Epithelial cell of esophagus (primary cell): Measurements from ENCODE around the gene S1PR1.

Source experiments
- DNase-seq: peaks from one replicate; pipeline ENCODE4 v3.0.0; 2010; ENCODE audit warnings: low read depth
- H3K4me3 ChIP-seq: 2 replicates; pipeline ENCODE4 v1.5.1; 2011; ENCODE audit warnings: mild to moderate bottlenecking, low read length, control low read depth
- CTCF ChIP-seq: IDR thresholded peaks from 2 replicates; pipeline ENCODE4 v1.5.1; 2011; ENCODE audit warnings: low read depth, mild to moderate bottlenecking, low read length, control low read depth, inconsistent platforms; ENCODE audit not compliant: insufficient read depth; ENCODE audit errors: missing control alignments

Gene S1PR1

GRCh38 chr1:101240041-101240430 lies 3.2 kb downstream of the S1PR1 start:
- DNase-seq, result no peak
- no peak overlapping the region for H3K4me3 ChIP-seq
- no peak for TF ChIP-seq CTCF

- no peak for DNase-seq
- no peak for TF ChIP-seq CTCF
Observed at GRCh38 chr1:101241485-101242225, 4.8 kb downstream of the S1PR1 start.

GRCh38 chr1:101242324-101243050 lies 5.7 kb downstream of the S1PR1 start:
- TF ChIP-seq CTCF, result no peak
- no peak overlapping the region for H3K4me3 ChIP-seq
- no peak for DNase-seq

More at GRCh38 chr1:101241485-101242225, 4.8 kb downstream of the S1PR1 start:
- H3K4me3 ChIP-seq, result no peak overlapping the region

- no peak for DNase-seq
- TF ChIP-seq CTCF, result no peak
- no peak overlapping the region for H3K4me3 ChIP-seq
Observed at GRCh38 chr1:101243751-101244150, 6.9 kb downstream of the S1PR1 start.

GRCh38 chr1:101244842-101245241 lies 8.0 kb downstream of the S1PR1 start:
- no peak for DNase-seq
- no peak for TF ChIP-seq CTCF
- no peak overlapping the region for H3K4me3 ChIP-seq

- no peak for DNase-seq
- no peak for TF ChIP-seq CTCF
- H3K4me3 ChIP-seq, result no peak overlapping the region
Observed at GRCh38 chr1:101245246-101245927, 8.6 kb downstream of the S1PR1 start.
